GM23248 (cell line): ENCODE data around the gene CUX1. TPM values are rescaled to one million over a fixed set of nuclear protein-coding genes. Genes with fewer than 3 reads are reported as not detected.

Experiments used
- DNase-seq: peaks from one replicate; pipeline ENCODE4 v3.0.0-alpha.2; 2015
- H2AFZ ChIP-seq: fragments of 200-600 bp; sonication (generic); 2 replicates; pipeline ENCODE4 v1.6.1; 2016; ENCODE audit warnings: antibody characterized with exemption
- H3F3A ChIP-seq: fragments of 200-600 bp; sonication (generic); 2 replicates; pipeline ENCODE4 v1.6.1; 2016; ENCODE audit warnings: mild to moderate bottlenecking, antibody characterized with exemption, mixed run types; ENCODE audit not compliant: insufficient read depth
- H3K27ac ChIP-seq: fragments of 200-600 bp; sonication (generic); 2 replicates; pipeline ENCODE4 v1.5.1; 2016; ENCODE audit warnings: mild to moderate bottlenecking
- H3K27me3 ChIP-seq: fragments of 200-600 bp; sonication (generic); replicated peaks from 2 replicates; pipeline ENCODE4 v1.6.1; 2016; ENCODE audit warnings: mild to moderate bottlenecking; ENCODE audit not compliant: insufficient read depth
- H3K36me3 ChIP-seq: fragments of 200-600 bp; sonication (generic); 2 replicates; pipeline ENCODE4 v1.6.1; 2016; ENCODE audit warnings: low read depth, mild to moderate bottlenecking
- H3K4me1 ChIP-seq: fragments of 200-600 bp; sonication (generic); 2 replicates; pipeline ENCODE4 v1.6.1; 2016; ENCODE audit warnings: mild to moderate bottlenecking; ENCODE audit not compliant: insufficient read depth
- H3K4me2 ChIP-seq: fragments of 200-600 bp; sonication (generic); one replicate; pipeline ENCODE4 v1.6.1; 2016; ENCODE audit warnings: mild to moderate bottlenecking; ENCODE audit not compliant: unreplicated experiment
- H3K4me3 ChIP-seq: fragments of 200-600 bp; sonication (generic); 2 replicates; pipeline ENCODE4 v1.5.1; 2016; ENCODE audit warnings: mild to moderate bottlenecking
- H3K79me2 ChIP-seq: fragments of 200-600 bp; sonication (generic); 2 replicates; pipeline ENCODE4 v1.6.1; 2016; ENCODE audit warnings: mild to moderate bottlenecking; ENCODE audit not compliant: insufficient read depth
- H3K9ac ChIP-seq: fragments of 200-600 bp; sonication (generic); 2 replicates; pipeline ENCODE4 v1.6.1; 2016; ENCODE audit warnings: mild to moderate bottlenecking
- H3K9me2 ChIP-seq: fragments of 200-600 bp; sonication (generic); 2 replicates; pipeline ENCODE4 v1.6.1; 2016; ENCODE audit warnings: mixed run types, mild to moderate bottlenecking, moderate library complexity; ENCODE audit not compliant: insufficient read depth
- H3K9me3 ChIP-seq: fragments of 200-600 bp; sonication (generic); one replicate; pipeline ENCODE4 v1.6.1; 2017; ENCODE audit warnings: low read depth
- H4K20me1 ChIP-seq: fragments of 200-600 bp; sonication (generic); 2 replicates; pipeline ENCODE4 v1.6.0; 2016; ENCODE audit not compliant: insufficient read depth
- EZH2 ChIP-seq: fragments of 200-600 bp; sonication (generic); IDR thresholded peaks from 2 replicates; pipeline ENCODE4 v1.6.1; 2018; ENCODE audit warnings: antibody characterized with exemption, mild to moderate bottlenecking; ENCODE audit not compliant: insufficient read depth, poor library complexity, severe bottlenecking
- EZH2phosphoT487 ChIP-seq: fragments of 200-600 bp; sonication (generic); IDR thresholded peaks from 2 replicates; pipeline ENCODE4 v1.6.1; 2018; ENCODE audit warnings: antibody characterized with exemption, moderate library complexity, mild to moderate bottlenecking, low read depth; ENCODE audit not compliant: insufficient read depth
- WGBS, 2 experiments: methylation state at CpG; one replicate each; pipeline ENCODE4 v1.1.6; 2015 to 2017; ENCODE audit warnings: low lambda C conversion rate in 2 of 2, low coverage in 1 of 2; ENCODE audit errors: missing lambda C conversion rate in 2 of 2; 5-methylcytosine and 5-hydroxymethylcytosine counted together
- in situ Hi-C: fragments of 300-500 bp; cut with MboI; formaldehyde crosslinking; loops from 2 replicates; pipeline ENCODE4 v1.15.0; 2020
- polyA plus RNA-seq: library from polyadenylated mRNA; unstranded; fragments of >200 nt; fragmentation: Nextera tagmentation; extraction: Ambion mirVana; gene quantifications from 2 replicates; pipeline ENCODE4 v1.2.1, GENCODE V29; 2016
- total RNA-seq: library from RNA; depleted of rRNA; stranded (reverse); fragments of >200 nt; shearing (Covaris generic); gene quantifications from 2 replicates; pipeline ENCODE4 v1.2.3, GENCODE V29; 2014

The CUX1 gene
- total and polyA plus RNA-seq, 2 experiments from 2014 or later = 30.2 to 34.9 TPM

GRCh38 chr7:102196028-102196427 lies 378.6 kb downstream of the CUX1 start:
- Histone ChIP-seq H3K9me2 (no peaks in the 10 kb centered on the region), H3K4me3 (no peak overlapping the region), H3K4me2 (no peak overlapping the region), H4K20me1 (no peaks in the 10 kb centered on the region), H3K27ac (no peak overlapping the region), H3K36me3 (peaks cover 5% of the 10 kb centered on the region; the same call in 1 of the 2 replicates), H3K27me3 (no peaks in the 10 kb centered on the region), H3F3A (no peaks in the 10 kb centered on the region), H3K9me3 (no peaks in the 10 kb centered on the region), H3K9ac (no peak overlapping the region), H3K79me2 (no peaks in the 10 kb centered on the region), H3K4me1 (no peaks in the 10 kb centered on the region), H2AFZ (no peak overlapping the region)
- WGBS, 2 experiments = 94 to 95% methylated on average over 25 of the region's 25 CpGs
- in situ Hi-C loops = no loop called here
- no peak for TF ChIP-seq EZH2phosphoT487
- DNase-seq = no peak

GRCh38 chr7:102197161-102197560 lies 379.7 kb downstream of the CUX1 start:
- peaks cover 5% of the 10 kb centered on the region; the same call in 1 of the 2 replicates for H3K36me3 ChIP-seq
- H2AFZ ChIP-seq = no peak overlapping the region
- no peak overlapping the region for H3K4me3 ChIP-seq
- H3K4me1 ChIP-seq = no peaks in the 10 kb centered on the region
- H4K20me1 ChIP-seq = no peaks in the 10 kb centered on the region
- no peaks in the 10 kb centered on the region for H3K9me3 ChIP-seq
- DNase-seq = no peak
- H3K27ac ChIP-seq = no peak overlapping the region
- H3K4me2 ChIP-seq = no peak overlapping the region
- no peak overlapping the region for H3K9ac ChIP-seq
- no peaks in the 10 kb centered on the region for H3K79me2 ChIP-seq
- in situ Hi-C loops = no loop called here
- no peak for TF ChIP-seq EZH2
- no peak for TF ChIP-seq EZH2phosphoT487
- H3F3A ChIP-seq = no peaks in the 10 kb centered on the region
- no peaks in the 10 kb centered on the region for H3K9me2 ChIP-seq
- WGBS, 2 experiments = 95% methylated on average over 17 of the region's 17 CpGs
- no peaks in the 10 kb centered on the region for H3K27me3 ChIP-seq

GRCh38 chr7:102197599-102197998 lies 380.2 kb downstream of the CUX1 start:
- Histone ChIP-seq H3K4me1 (no peaks in the 10 kb centered on the region), H3K4me2 (no peak overlapping the region), H3K27ac (no peak overlapping the region), H3K4me3 (no peak overlapping the region), H3K36me3 (peaks cover 5% of the 10 kb centered on the region; the same call in 1 of the 2 replicates), H3K27me3 (no peaks in the 10 kb centered on the region), H3K9ac (no peak overlapping the region), H3K9me2 (no peaks in the 10 kb centered on the region), H3K79me2 (no peaks in the 10 kb centered on the region), H4K20me1 (no peaks in the 10 kb centered on the region), H3F3A (no peaks in the 10 kb centered on the region), H3K9me3 (no peaks in the 10 kb centered on the region), H2AFZ (no peak overlapping the region)
- in situ Hi-C loops = no loop called here
- no peak for DNase-seq
- no peak for TF ChIP-seq EZH2
- 82 to 86% methylated on average over 12 of the region's 12 CpGs for WGBS, 2 experiments

GRCh38 chr7:102198417-102198956 lies 381.1 kb downstream of the CUX1 start:
- TF ChIP-seq EZH2 (no peak), EZH2phosphoT487 (no peak)
- Histone ChIP-seq H3K4me3 (no peak overlapping the region), H3K36me3 (peaks cover 5% of the 10 kb centered on the region; the same call in 1 of the 2 replicates), H3K27me3 (no peaks in the 10 kb centered on the region), H3K9me2 (no peaks in the 10 kb centered on the region), H3K9ac (no peak overlapping the region), H3F3A (no peaks in the 10 kb centered on the region), H3K27ac (no peak overlapping the region), H4K20me1 (no peaks in the 10 kb centered on the region), H3K4me1 (no peaks in the 10 kb centered on the region), H3K4me2 (no peak overlapping the region), H2AFZ (no peak overlapping the region), H3K9me3 (no peaks in the 10 kb centered on the region), H3K79me2 (no peaks in the 10 kb centered on the region)
- in situ Hi-C loops = no loop called here
- no peak for DNase-seq
- WGBS, 2 experiments = 89 to 92% methylated on average over 14 of the region's 14 CpGs

GRCh38 chr7:102201576-102201975 lies 384.1 kb downstream of the CUX1 start:
- 97 to 99% methylated on average over 20 to 27 of the region's 27 CpGs for WGBS, 2 experiments
- H3K36me3 ChIP-seq = no peaks in the 10 kb centered on the region
- in situ Hi-C loops = no loop called here

More at GRCh38 chr7:102201576-102201975, 384.1 kb downstream of the CUX1 start:
- Histone ChIP-seq H3K9me2 (no peaks in the 10 kb centered on the region), H3K9me3 (no peaks in the 10 kb centered on the region), H3K27ac (no peak overlapping the region), H3K4me1 (no peaks in the 10 kb centered on the region), H3F3A (no peaks in the 10 kb centered on the region), H2AFZ (no peak overlapping the region), H3K4me3 (no peak overlapping the region), H4K20me1 (no peaks in the 10 kb centered on the region), H3K4me2 (no peak overlapping the region), H3K27me3 (no peaks in the 10 kb centered on the region), H3K79me2 (no peaks in the 10 kb centered on the region), H3K9ac (no peak overlapping the region)
- TF ChIP-seq EZH2phosphoT487 (no peak), EZH2 (no peak)
- no peak for DNase-seq
